Neural progenitor cell (in vitro differentiated cells): ENCODE results near the gene AUH.

ENCODE experiments used
- EZH2 ChIP-seq: fragments of 200-600 bp; sonication (generic); IDR thresholded peaks from 2 replicates; pipeline ENCODE4 v1.6.1; 2017; ENCODE audit warnings: antibody characterized with exemption, mild to moderate bottlenecking, moderate library complexity
- TF ChIP-seq, protein P1 (sequence below): fragments of 200-600 bp; sonication (generic); IDR thresholded peaks from 2 replicates; pipeline ENCODE4 v1.5.1; 2017; ENCODE audit warnings: antibody characterized with exemption, mild to moderate bottlenecking

DNA sequence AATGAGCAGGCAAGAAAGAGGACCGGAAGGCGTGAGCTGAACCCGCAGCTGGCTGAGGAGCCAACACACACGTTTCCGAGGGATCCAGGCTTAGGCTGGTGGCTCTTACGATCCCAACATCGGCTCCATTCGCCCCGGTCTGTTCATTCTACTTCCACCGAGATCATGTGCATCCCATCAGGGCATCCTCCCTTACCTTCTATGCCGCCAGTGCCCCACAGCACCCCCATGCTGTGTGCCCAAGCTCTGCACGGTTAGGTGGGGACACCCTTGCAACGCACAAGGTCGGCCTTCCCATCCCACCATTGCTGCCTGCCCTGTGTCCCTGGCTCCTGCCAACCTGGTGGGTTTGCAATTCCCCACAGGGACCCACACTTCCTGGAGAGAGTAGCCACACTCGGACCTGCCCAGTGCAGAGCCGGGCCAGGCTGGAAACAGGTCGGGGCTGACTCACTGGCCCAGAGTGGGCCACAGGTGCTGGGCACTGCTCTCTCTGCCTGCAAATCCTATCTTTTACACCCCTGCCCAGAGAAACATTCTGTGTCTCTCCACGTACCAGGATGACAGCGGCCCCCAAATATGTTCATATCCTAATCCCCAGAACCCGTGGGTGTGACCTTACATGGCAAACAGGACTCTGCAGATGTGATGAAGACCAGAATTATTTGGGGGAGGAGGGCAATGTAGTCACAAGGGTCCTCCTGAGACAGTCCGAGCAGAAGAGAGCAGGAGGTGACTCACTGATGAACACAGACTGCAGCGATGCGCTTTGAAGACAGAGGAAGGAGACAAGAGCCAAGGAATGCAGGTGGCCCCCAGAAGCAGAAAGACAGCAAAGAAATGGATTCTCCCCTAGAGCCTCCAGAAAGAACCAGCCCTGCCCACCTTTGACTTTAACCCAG is 182.2 kb downstream of the AUH start:
- TF ChIP-seq, protein P1, sequence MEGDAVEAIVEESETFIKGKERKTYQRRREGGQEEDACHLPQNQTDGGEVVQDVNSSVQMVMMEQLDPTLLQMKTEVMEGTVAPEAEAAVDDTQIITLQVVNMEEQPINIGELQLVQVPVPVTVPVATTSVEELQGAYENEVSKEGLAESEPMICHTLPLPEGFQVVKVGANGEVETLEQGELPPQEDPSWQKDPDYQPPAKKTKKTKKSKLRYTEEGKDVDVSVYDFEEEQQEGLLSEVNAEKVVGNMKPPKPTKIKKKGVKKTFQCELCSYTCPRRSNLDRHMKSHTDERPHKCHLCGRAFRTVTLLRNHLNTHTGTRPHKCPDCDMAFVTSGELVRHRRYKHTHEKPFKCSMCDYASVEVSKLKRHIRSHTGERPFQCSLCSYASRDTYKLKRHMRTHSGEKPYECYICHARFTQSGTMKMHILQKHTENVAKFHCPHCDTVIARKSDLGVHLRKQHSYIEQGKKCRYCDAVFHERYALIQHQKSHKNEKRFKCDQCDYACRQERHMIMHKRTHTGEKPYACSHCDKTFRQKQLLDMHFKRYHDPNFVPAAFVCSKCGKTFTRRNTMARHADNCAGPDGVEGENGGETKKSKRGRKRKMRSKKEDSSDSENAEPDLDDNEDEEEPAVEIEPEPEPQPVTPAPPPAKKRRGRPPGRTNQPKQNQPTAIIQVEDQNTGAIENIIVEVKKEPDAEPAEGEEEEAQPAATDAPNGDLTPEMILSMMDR = no peak
- TF ChIP-seq EZH2 = no peak
